Natural killer cell treated with Interleukin-12 subunit alpha and Interleukin-12 subunit beta and Interleukin-15 and Interleukin-18, amount 100 ng/mL, for 72 hours (primary cell): ENCODE results near the gene MAP3K14. TPM values are rescaled to one million over a fixed set of nuclear protein-coding genes. Genes with fewer than 3 reads are reported as not detected.

ENCODE experiments used
- ATAC-seq, 2 donors: fragments of 150-1000 bp; cut with Tn5 transposase in 1 of 2; sonication (Bioruptor Pico), chemical (Tn5 transposase) in 1 of 2; 2 replicates each; pipeline ENCODE4 v1.10.0; 2021
- DNase-seq: peaks from one replicate; pipeline ENCODE4 v3.0.0; 2022; ENCODE audit warnings: low spot score
- H3K27ac Mint-ChIP-seq, 2 donors: 1 replicate in 1 of 2; 2 replicates in 1 of 2; pipeline ENCODE4 v1.8.0; 2022; ENCODE audit warnings: mixed read lengths in 2 of 2, mild to moderate bottlenecking in 1 of 2, moderate library complexity in 1 of 2
- H3K27me3 Mint-ChIP-seq, 2 donors: 1 replicate in 1 of 2; 2 replicates in 1 of 2; pipeline ENCODE4 v1.8.0; 2022; ENCODE audit warnings: mixed read lengths in 2 of 2
- H3K36me3 Mint-ChIP-seq: one replicate; pipeline ENCODE4 v1.8.0; 2022; ENCODE audit warnings: mixed read lengths
- H3K4me1 Mint-ChIP-seq, 2 donors: 1 replicate in 1 of 2; 2 replicates in 1 of 2; pipeline ENCODE4 v1.8.0; 2022; ENCODE audit warnings: low read depth in 2 of 2, mixed read lengths in 2 of 2, mild to moderate bottlenecking in 1 of 2
- H3K4me3 Mint-ChIP-seq: one replicate; pipeline ENCODE4 v1.8.0; 2022; ENCODE audit warnings: mixed read lengths
- H3K9me3 Mint-ChIP-seq: 2 replicates; pipeline ENCODE4 v1.8.0; 2022; ENCODE audit warnings: mixed read lengths
- total RNA-seq, 2 donors: library from RNA; stranded (reverse); gene quantifications; one replicate each; pipeline ENCODE4 v1.2.3, GENCODE V29; 2022

The MAP3K14 gene
- total RNA-seq, 2 donors from 2014 or later = 65.9 to 75.4 TPM

DNA sequence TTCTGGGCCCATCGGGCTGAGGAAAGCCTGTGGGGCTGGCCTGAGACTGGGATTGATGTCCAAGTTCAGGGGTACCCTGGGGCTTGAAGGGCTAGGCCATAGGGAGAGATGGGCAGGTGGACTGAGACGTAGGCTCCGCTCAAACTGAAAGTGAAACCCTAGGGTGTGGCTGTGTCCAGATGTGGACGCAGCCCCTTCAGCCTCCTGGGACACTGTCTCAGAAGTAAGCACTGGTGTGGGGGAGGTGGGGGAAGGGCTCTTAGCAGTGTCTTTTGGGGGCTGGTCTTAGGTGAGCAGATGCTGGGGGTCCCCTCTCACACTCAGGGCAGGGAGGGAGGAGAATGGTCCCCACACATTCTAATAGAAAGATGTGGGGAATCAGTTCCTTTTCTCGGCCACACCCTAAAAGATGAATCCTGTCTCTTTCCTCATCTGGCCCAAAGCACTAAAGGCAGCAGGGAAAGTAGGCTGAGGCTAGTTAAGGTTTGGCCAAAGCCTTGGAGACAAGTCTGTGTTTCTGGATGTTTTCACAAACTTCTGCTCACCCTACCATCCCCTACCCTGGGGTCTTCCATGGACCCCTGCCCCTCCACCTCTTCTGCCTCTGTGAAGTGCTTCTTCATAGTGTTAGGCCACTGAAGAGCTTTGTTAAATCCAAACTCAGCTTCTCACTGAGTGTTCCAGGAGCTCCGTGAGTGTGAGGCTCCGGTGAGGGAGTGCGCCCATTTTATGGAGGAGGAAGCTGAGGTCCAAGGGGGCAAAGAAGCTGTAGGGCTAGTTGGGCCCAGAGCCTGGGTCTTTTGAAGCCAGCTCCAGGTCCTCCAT lies 89.5 kb downstream of the MAP3K14 start:
- Mint-ChIP-seq H3K27ac (peak overlapping the region; percentile 100), H3K4me3 (peak overlapping the region; percentile 90), H3K36me3 (peaks cover under 1% of the 10 kb centered on the region), H3K27me3 (no peaks in the 10 kb centered on the region), H3K4me1 (peaks cover 70 to 79% of the 10 kb centered on the region in 2 donors), H3K9me3 (no peaks in the 10 kb centered on the region)
- DNase-seq = no peak
- ATAC-seq = peak in 1 of 2 donors; percentile 17

DNA sequence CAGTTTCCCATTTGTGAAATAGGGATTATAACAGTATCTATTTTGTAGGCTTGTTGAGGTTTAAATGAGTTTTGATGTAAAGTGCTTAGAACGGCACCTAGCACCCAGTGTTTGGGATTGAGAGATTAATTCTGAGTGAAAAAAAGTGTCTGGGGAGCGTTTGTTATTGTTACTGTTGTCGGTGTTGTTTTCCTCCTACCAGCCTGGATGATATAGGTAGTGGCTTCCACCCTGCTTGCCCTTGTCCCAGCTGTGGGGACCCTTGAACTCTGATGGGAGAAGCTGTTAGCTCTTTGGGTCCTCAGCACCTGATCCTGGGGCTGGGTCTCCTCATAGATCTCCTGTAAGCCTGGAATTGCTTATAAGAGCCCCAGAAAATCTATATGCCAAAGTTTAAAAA lies 90.2 kb downstream of the MAP3K14 start:
- peak overlapping the region; percentile 90 for H3K4me3 Mint-ChIP-seq
- H3K27ac Mint-ChIP-seq = peak overlapping the region; percentile 100
- no peak for DNase-seq
- H3K9me3 Mint-ChIP-seq = no peaks in the 10 kb centered on the region
- no peak for ATAC-seq
- H3K36me3 Mint-ChIP-seq = no peaks in the 10 kb centered on the region
- H3K27me3 Mint-ChIP-seq = no peaks in the 10 kb centered on the region
- H3K4me1 Mint-ChIP-seq = peaks cover 64 to 73% of the 10 kb centered on the region in 2 donors

DNA sequence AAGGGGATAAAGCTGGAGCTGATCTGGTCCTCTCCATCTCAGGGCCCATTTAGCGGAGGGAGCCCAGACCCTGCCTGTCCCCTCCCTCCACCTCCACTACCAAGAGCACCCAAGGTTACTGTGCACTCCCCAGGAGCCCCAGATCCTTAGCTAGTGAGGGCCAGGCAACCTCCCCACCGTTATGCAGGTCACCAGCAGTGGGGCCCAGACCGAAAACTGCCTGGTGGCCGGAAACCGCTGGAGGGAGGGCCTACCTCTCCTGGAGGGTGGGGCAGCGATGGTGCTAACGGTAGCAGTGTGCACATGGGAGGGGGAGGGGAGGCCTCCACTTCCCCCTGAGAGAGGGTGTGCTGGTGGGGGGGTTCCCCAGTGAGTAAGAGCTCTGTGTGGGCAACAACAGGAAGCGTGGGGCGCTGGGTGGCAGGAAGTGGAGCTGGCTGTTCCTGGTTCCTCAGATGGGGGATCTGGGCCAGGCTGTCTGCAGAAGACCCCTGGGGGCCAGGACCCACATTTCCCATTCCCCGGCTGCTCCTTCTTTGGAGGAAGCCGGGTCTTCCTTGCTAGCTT lies 90.8 kb downstream of the MAP3K14 start:
- DNase-seq = peak; percentile 99
- H3K27ac Mint-ChIP-seq = peak overlapping the region; percentile 100
- peak overlapping the region; percentile 90 for H3K4me3 Mint-ChIP-seq
- peaks cover 64 to 73% of the 10 kb centered on the region in 2 donors for H3K4me1 Mint-ChIP-seq
- no peaks in the 10 kb centered on the region for H3K9me3 Mint-ChIP-seq
- peak; percentile 84 for ATAC-seq
- no peaks in the 10 kb centered on the region for H3K36me3 Mint-ChIP-seq
- no peaks in the 10 kb centered on the region for H3K27me3 Mint-ChIP-seq

DNA sequence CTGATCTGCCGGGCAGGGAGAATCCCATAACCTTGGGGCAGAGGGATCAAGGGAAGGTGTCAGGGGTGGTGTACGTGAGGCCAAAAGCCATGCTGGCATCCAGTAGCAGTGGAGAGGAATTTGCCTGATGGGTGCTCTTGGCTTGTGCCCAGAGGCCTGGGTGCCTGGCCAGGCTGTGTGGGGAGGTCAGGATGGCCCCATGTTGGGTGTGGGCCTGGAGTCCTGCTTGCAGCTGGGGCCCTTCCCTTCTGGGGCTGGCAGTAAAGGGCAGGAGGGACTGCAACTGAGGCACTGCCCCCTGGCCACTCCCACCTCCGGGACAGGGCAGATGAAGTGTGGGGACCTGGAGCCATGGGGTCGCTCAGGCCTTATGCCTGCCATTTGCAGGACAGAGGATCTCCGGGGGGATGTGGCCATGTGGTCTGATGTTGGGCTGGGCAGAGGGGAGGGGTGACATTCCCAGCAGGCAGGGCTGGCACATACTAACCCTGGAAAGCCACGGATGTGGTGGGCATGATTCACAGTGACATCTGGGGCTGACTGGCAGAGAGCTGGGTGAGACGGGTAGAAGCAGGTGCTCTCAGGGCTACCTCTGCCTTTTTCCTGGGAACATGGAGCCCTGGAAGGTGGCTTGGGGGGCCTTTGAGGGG lies 91.6 kb downstream of the MAP3K14 start:
- Mint-ChIP-seq H3K27ac (peak overlapping the region; percentile 100), H3K27me3 (no peaks in the 10 kb centered on the region), H3K9me3 (no peaks in the 10 kb centered on the region), H3K4me1 (peaks cover 66 to 74% of the 10 kb centered on the region in 2 donors), H3K4me3 (peak overlapping the region; percentile 90), H3K36me3 (no peaks in the 10 kb centered on the region)
- ATAC-seq (no peak), DNase-seq (no peak)

DNA sequence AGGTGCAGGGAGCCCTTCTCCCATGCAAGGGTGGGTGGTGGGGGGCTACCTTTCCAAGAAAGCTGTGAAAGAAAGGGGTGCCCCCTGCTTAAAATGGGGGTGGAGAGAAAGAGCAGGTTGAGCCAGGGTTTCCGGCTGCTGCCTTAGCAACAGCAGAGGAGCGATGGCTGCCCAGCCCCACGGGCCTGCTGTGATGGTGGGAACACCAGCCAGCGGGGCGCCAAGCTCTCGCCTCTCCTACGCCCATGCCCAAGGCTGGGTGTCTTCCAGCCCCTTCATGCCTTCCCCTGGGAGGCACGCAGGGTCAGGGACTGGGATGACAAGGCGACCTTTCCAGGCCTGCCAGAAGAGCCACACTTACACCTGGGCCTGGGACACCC lies 92.2 kb downstream of the MAP3K14 start:
- no peaks in the 10 kb centered on the region for H3K36me3 Mint-ChIP-seq
- H3K4me3 Mint-ChIP-seq = peak overlapping the region; percentile 90
- peaks cover 66 to 74% of the 10 kb centered on the region in 2 donors for H3K4me1 Mint-ChIP-seq
- no peaks in the 10 kb centered on the region for H3K9me3 Mint-ChIP-seq
- no peaks in the 10 kb centered on the region for H3K27me3 Mint-ChIP-seq
- DNase-seq (no peak), ATAC-seq (no peak)
- H3K27ac Mint-ChIP-seq = peak overlapping the region; percentile 100

DNA sequence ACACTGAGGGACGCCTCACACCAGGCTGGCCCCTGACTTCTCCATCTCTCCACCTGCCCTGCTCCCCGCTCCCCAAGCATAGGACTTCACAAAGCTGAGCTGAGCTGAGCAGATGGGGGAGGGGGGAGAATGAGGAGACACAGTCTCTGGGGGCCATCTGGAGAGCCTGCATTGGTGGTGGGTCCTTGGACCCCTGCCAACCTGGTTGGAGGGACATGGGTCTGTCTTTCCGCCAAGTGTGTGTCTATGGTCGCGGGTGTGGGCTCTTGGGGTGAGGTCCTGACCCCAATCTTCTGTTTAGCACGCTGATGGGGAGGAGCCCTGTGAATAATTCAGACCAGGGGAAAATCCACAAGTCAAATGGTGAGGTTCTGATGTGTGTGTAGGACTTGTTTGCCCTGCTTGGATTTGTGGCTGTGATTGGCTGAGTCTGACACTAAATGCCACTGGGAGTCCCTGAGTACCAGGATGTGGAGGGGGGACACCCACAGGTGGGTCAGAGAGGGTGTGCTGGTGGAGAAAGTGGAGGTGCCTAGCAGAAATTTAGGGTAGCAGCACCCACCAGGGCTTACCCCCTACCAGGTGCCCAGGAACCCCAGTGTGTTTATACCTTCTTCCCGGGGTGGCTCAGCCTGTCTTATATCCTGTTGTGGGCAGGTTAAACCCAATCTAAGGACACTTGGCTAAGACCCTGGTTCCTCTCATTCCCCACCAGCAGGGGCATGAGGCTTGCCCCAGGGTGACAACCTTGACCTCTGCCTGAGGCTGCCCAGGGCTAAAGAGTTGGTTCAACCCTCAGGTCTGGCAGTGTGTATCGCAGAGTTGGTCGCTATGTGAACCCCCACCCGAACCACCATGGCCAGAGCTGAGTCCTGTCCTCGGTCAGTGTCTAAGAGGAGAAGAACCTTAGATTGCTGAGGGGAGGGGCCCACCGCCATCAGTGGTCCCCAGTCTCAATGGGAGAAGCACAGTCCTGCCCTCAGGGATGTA lies 93.0 kb downstream of the MAP3K14 start:
- no peaks in the 10 kb centered on the region for H3K36me3 Mint-ChIP-seq
- H3K27ac Mint-ChIP-seq = peak overlapping the region; percentile 100
- peaks cover 68 to 71% of the 10 kb centered on the region in 2 donors for H3K4me1 Mint-ChIP-seq
- peak; percentile 4 to 10 for ATAC-seq
- peak; percentile 74 for DNase-seq
- no peaks in the 10 kb centered on the region for H3K27me3 Mint-ChIP-seq
- no peaks in the 10 kb centered on the region for H3K9me3 Mint-ChIP-seq
- peak overlapping the region; percentile 90 for H3K4me3 Mint-ChIP-seq

DNA sequence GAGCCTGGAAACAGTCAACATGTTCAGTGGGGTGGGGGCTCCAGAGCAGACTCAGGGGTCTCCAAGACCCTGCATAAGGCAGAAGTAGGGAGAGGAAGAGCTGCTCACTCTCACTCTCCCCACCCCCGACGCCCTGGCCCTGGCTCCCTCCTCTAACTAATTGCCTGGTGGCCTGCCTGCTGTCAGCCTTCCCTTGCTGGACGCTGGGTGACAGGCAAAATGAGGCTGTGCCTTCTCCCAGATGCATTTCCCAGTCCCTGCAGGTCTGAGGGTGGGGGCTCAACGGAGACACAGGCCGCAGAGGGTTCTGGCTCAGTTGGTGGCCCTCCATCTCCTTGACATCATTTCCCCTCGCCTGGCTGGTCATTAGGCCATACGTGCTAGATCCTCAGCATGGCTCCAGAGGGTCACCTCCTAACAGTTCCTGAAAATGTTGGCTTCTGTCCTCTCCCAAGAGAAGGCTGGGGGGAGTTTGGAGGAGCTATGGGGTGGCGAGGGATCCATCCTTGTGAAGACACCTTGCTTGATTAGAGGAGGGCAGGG lies 93.8 kb downstream of the MAP3K14 start:
- ATAC-seq (no peak), DNase-seq (no peak)
- Mint-ChIP-seq H3K4me1 (peaks cover 64 to 65% of the 10 kb centered on the region in 2 donors), H3K9me3 (no peaks in the 10 kb centered on the region), H3K27ac (peak overlapping the region; percentile 100), H3K27me3 (no peaks in the 10 kb centered on the region), H3K4me3 (peak overlapping the region; percentile 90), H3K36me3 (no peaks in the 10 kb centered on the region)

DNA sequence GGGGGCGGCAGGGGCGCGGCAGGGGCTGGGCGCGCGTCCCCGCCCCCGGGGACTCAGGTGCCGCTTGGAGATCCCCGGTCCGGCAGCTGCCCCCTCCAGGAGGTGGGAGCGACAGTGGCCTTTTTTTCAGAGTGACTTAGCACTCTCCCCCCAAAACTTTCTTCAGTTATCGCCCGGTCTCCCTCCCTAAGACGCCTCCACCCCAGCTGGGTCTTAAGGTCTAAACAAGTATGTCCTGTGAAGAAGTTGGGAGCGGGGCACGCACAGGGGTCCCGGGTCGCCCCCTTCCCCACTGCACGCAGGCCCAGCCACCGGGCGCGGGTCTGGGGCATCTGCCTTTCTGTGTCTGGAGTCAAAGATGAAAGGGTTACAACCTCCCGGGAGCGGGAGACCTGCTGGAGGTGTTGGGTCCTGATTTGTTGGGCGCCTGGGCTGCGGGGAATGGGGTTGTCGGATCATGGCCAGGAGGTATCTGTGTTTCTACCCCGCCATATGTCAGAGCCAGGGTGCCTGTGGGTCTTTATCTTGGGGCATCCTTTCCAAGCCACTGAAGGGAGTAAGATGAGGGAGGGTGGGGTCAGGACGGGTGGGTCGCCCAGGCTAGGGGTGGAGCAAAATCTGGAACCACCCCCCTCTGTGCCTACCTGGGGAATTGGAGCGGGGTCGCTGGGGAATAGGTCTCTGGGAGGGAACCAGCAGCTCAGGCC lies 94.4 kb downstream of the MAP3K14 start:
- DNase-seq = no peak

DNA sequence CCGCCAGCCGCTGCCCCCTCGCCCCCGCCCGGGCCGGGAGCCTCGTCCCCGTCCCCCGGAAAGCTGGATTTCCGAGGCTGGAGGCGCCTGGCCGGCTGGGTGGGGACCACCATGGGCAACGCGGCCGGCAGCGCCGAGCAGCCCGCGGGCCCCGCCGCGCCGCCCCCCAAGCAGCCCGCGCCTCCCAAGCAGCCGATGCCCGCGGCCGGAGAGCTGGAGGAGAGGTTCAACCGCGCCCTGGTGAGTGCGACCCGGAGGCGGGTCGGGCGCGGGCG lies 94.9 kb downstream of the MAP3K14 start:
- Mint-ChIP-seq H3K4me3 (peak overlapping the region; percentile 90), H3K27ac (peak overlapping the region; percentile 100), H3K9me3 (no peaks in the 10 kb centered on the region), H3K36me3 (no peaks in the 10 kb centered on the region), H3K27me3 (no peaks in the 10 kb centered on the region), H3K4me1 (peaks cover 58 to 61% of the 10 kb centered on the region in 2 donors)
- no peak for ATAC-seq
- DNase-seq = no peak

More for the DNA sequence above, 94.4 kb downstream of the MAP3K14 start:
- Mint-ChIP-seq H3K9me3 (no peaks in the 10 kb centered on the region), H3K4me1 (peaks cover 63 to 65% of the 10 kb centered on the region in 2 donors), H3K36me3 (no peaks in the 10 kb centered on the region), H3K27me3 (no peaks in the 10 kb centered on the region), H3K27ac (peak overlapping the region; percentile 100), H3K4me3 (peak overlapping the region; percentile 90)
- peak in 1 of 2 donors; percentile 1 for ATAC-seq

DNA sequence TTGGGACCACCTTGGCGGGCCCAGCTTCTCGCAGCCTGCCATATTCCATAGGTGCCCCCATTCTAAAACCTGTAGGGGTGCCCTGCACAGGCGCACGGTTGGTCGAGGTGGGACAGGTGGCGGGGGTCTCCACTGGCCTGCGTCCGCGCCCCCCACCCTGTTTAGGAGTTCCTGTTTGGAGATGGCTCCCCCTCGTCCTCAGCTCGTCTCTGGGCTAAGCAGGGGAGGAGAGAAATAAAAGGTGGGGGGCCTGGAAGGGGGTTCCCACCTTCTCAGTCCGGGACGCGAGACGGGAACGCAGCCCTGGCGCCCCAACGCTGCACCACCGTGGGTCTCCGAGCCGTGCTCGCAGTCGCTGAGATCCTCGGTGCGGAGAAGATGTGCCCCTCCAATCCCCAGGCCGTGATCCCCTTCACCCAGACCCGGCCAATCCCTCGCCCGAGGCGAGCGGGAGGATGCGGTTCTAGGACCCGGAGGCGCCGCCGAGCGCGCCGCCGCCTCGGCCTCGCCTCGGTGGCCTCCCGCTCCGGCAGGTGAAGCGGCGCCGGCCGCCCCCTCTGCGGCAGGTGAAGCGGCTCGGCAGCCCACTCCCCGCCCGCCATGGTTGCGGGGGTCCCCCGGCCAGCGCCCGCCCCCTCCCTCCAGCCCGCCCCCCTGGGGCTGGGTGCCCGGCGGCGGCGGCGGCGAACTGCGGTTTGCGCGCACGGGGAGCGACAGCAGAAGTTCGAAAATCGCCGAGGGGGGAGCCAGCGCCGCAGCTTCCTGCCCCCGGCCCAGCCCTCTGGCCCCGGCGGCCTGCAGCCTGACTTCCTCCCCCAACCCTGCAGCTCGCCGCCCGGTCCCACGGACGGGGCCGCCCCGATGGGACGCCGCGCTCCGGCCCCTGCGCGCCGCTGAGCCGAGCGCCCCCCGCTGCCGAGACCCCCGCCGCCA lies 95.5 kb downstream of the MAP3K14 start, which contains the start of gene FMNL1:
TSS of gene FMNL1 (plus strand) at position 805 of the 933 bp plus-strand sequence. CDS start 240 bp downstream, outside the sequence.
- Mint-ChIP-seq H3K27me3 (no peaks in the 10 kb centered on the region), H3K4me1 (peaks cover 52 to 57% of the 10 kb centered on the region in 2 donors), H3K36me3 (no peaks in the 10 kb centered on the region), H3K27ac (peak within 1 kb of the TSS; percentile 100), H3K4me3 (peak within 1 kb of the TSS; percentile 90), H3K9me3 (no peaks in the 10 kb centered on the region)
- DNase-seq = peak; percentile 88
- ATAC-seq = peak; percentile 58 to 67

DNA sequence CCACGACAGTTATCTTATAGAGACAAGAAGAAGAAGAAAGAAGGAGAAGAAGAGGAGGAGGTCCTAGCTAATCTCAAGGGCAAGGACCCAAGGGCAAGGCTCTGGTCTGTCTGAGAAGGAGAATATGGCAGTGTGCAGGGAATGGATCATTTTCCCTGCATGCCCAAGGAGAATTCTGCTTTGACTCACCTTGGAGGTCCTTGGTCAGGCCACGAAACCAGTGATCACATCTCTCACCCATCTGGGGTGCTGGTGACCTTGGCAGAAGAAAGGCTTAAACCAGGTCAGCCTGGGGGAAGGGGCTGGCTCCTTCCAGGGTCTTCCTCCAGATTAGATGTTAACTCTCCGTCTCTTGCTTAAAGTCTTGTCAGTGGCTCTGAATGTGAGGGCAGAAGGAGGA lies 96.7 kb downstream of the MAP3K14 start:
- no peaks in the 10 kb centered on the region for H3K36me3 Mint-ChIP-seq
- ATAC-seq (no peak), DNase-seq (no peak)
- no peaks in the 10 kb centered on the region for H3K27me3 Mint-ChIP-seq
- H3K4me1 Mint-ChIP-seq = peaks cover 41 to 45% of the 10 kb centered on the region in 2 donors
- H3K9me3 Mint-ChIP-seq = no peaks in the 10 kb centered on the region
- H3K4me3 Mint-ChIP-seq = peak overlapping the region; percentile 81
- H3K27ac Mint-ChIP-seq = peak overlapping the region; percentile 71 to 81
